ENCODE measurements around the gene KCNA2. TPM values are rescaled to one million over a fixed set of nuclear protein-coding genes. Genes with fewer than 3 reads are reported as not detected.

KCNA2 gene
- polyA plus RNA-seq, 1 donor (not counting 4 experiments of a cell fraction or from before 2014, with no cell fraction given) = 0.03 TPM

DNA sequence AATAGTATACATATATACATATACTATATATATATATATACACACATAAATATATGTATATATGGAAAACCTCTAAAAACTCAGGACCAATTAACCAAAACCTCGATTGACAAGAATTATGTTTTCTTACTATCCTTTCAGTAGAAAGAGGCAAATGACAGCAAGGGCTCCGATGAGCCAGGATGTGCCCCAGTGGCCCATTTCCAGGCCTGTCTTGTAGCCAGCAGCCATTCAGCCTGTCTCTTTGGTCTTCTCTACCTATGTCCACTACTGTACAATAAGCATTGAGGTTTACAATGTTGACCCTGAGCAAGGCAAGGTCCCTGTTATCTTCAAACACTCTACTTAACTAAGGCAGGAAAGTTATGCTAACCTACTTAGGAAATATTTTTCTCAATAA is 9.8 kb downstream of the KCNA2 start:
- H3K9me1 ChIP-seq (ENCODE audit: control insufficient read depth, extremely low read depth, insufficient read depth, low read length) = no peaks in the 10 kb centered on the region
- no peaks in the 10 kb centered on the region for H3K79me2 ChIP-seq (ENCODE audit: control insufficient read depth, insufficient read depth, low read length)
- H3K36me3 ChIP-seq (ENCODE audit: control insufficient read depth in 2 of 2, extremely low read depth in 1 of 2, insufficient read depth in 2 of 2, low read length in 2 of 2) = no peaks in the 10 kb centered on the region
- no peaks in the 10 kb centered on the region for H4K20me1 ChIP-seq (ENCODE audit: control insufficient read depth, extremely low read depth, insufficient read depth, low read length)
- no peak for TF ChIP-seq EZH2 (IDR thresholded peaks at IDR 0.05; ENCODE audit: low read length)
- TF ChIP-seq, protein P1, sequence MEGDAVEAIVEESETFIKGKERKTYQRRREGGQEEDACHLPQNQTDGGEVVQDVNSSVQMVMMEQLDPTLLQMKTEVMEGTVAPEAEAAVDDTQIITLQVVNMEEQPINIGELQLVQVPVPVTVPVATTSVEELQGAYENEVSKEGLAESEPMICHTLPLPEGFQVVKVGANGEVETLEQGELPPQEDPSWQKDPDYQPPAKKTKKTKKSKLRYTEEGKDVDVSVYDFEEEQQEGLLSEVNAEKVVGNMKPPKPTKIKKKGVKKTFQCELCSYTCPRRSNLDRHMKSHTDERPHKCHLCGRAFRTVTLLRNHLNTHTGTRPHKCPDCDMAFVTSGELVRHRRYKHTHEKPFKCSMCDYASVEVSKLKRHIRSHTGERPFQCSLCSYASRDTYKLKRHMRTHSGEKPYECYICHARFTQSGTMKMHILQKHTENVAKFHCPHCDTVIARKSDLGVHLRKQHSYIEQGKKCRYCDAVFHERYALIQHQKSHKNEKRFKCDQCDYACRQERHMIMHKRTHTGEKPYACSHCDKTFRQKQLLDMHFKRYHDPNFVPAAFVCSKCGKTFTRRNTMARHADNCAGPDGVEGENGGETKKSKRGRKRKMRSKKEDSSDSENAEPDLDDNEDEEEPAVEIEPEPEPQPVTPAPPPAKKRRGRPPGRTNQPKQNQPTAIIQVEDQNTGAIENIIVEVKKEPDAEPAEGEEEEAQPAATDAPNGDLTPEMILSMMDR (optimal IDR thresholded peaks at IDR 0.05 in 1 of 3, IDR thresholded peaks at IDR 0.05 in 1 of 3, conservative IDR thresholded peaks at IDR 0.05 in 1 of 3; ENCODE audit: extremely low read depth in 1 of 3, insufficient read depth in 2 of 3, low read length in 3 of 3) = no peak
- no peaks in the 10 kb centered on the region for H3K4me1 ChIP-seq (ENCODE audit: control insufficient read depth, extremely low read depth, insufficient read depth, low read length)
- no peaks in the 10 kb centered on the region for H3K9me3 ChIP-seq (ENCODE audit: control insufficient read depth, low read depth, low read length)
- FAIRE-seq (no peak), DNase-seq (ENCODE audit: low read depth, low spot score) (no peak)
- peaks cover 2% of the 10 kb centered on the region for H3K27me3 ChIP-seq (ENCODE audit: control insufficient read depth, extremely low read depth, insufficient read depth, low read length)
- dilution Hi-C loops (cut with MboI; ENCODE audit: extremely low pct_ligation_motif_present, low sequenced_read_pairs) = no loop called here
- no peak overlapping the region for H3K4me2 ChIP-seq (ENCODE audit: control insufficient read depth, extremely low read depth, insufficient read depth, low read depth, low read length)
- no peak overlapping the region for H3K4me3 ChIP-seq (ENCODE audit: control insufficient read depth in 2 of 3, extremely low read depth in 1 of 3, insufficient read depth in 2 of 3, low read depth in 1 of 3, low read length in 3 of 3)
- H3K9ac ChIP-seq (ENCODE audit: control insufficient read depth, extremely low read depth, insufficient read depth, low read length) = no peak overlapping the region
- H3K27ac ChIP-seq (ENCODE audit: control insufficient read depth, insufficient read depth, low read length) = no peak overlapping the region
- no peak overlapping the region for H2AFZ ChIP-seq (ENCODE audit: control insufficient read depth, low read length)

DNA sequence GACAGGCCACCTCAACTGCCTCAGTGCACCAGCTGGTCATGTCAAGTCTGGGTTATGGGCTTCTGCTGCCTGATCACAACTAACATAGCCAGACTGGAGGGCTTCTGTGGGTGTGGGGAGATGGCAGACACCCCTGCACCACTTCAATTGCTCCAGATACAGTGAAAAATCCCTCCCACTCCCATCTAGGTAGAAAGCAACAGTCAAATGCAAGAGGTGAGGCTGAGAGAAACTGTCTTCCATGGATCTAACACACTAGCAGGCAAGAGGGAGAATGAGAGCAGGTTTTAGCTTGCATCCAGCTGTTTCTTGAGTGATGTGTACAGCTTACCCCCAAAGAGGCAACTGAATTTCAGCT is 10.8 kb downstream of the KCNA2 start:
- dilution Hi-C loops (cut with MboI; ENCODE audit: extremely low pct_ligation_motif_present, low sequenced_read_pairs) = no loop called here
- FAIRE-seq (no peak), DNase-seq (ENCODE audit: low read depth, low spot score) (no peak)
- no peak overlapping the region for H2AFZ ChIP-seq (ENCODE audit: control insufficient read depth, low read length)
- H3K9me1 ChIP-seq (ENCODE audit: control insufficient read depth, extremely low read depth, insufficient read depth, low read length) = no peaks in the 10 kb centered on the region
- H3K4me3 ChIP-seq (ENCODE audit: control insufficient read depth in 2 of 3, extremely low read depth in 1 of 3, insufficient read depth in 2 of 3, low read depth in 1 of 3, low read length in 3 of 3) = no peak overlapping the region
- peaks cover 2% of the 10 kb centered on the region for H3K27me3 ChIP-seq (ENCODE audit: control insufficient read depth, extremely low read depth, insufficient read depth, low read length)
- H3K79me2 ChIP-seq (ENCODE audit: control insufficient read depth, insufficient read depth, low read length) = no peaks in the 10 kb centered on the region
- TF ChIP-seq EZH2 (IDR thresholded peaks at IDR 0.05; ENCODE audit: low read length) = no peak
- TF ChIP-seq, protein P1 (optimal IDR thresholded peaks at IDR 0.05 in 1 of 3, IDR thresholded peaks at IDR 0.05 in 1 of 3, conservative IDR thresholded peaks at IDR 0.05 in 1 of 3; ENCODE audit: extremely low read depth in 1 of 3, insufficient read depth in 2 of 3, low read length in 3 of 3) = no peak
- H3K9me3 ChIP-seq (ENCODE audit: control insufficient read depth, low read depth, low read length) = no peaks in the 10 kb centered on the region
- no peaks in the 10 kb centered on the region for H4K20me1 ChIP-seq (ENCODE audit: control insufficient read depth, extremely low read depth, insufficient read depth, low read length)
- no peak overlapping the region for H3K9ac ChIP-seq (ENCODE audit: control insufficient read depth, extremely low read depth, insufficient read depth, low read length)
- no peak overlapping the region for H3K27ac ChIP-seq (ENCODE audit: control insufficient read depth, insufficient read depth, low read length)
- no peaks in the 10 kb centered on the region for H3K4me1 ChIP-seq (ENCODE audit: control insufficient read depth, extremely low read depth, insufficient read depth, low read length)
- no peaks in the 10 kb centered on the region for H3K36me3 ChIP-seq (ENCODE audit: control insufficient read depth in 2 of 2, extremely low read depth in 1 of 2, insufficient read depth in 2 of 2, low read length in 2 of 2)
- no peak overlapping the region for H3K4me2 ChIP-seq (ENCODE audit: control insufficient read depth, extremely low read depth, insufficient read depth, low read depth, low read length)

Data from keratinocyte (primary cell).